GM19468 (cell line): ENCODE data around the gene TTPAL.

Source experiments
- ATAC-seq: cut with Tn5 transposase; IDR thresholded peaks from one replicate; pipeline ENCODE4 v1.9.1; 2021; ENCODE audit warnings: mild to moderate bottlenecking, moderate library complexity, moderate number of reproducible peaks; ENCODE audit not compliant: unreplicated experiment; ENCODE audit errors: extremely low read depth

Gene TTPAL

DNA sequence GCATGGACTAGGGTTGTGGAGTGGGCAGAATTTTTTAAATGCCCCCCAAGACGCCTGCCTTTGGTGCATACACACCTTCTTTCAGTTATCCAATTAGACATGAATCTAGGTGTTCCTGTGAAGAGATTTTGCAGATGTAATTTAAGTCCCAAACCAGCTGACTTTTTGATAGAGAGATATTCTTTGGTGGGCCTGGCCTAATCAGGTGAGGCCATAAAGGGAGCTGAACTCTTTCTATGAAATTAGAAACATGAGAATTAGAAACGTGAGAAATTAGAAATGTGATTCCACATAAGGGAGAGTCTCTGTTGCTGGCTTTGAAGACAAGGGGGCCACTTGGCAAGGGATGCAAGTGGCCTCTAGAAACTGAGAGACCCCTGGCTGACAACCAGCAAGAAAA is 36.4 kb upstream of the TTPAL start:
- no peak for ATAC-seq

DNA sequence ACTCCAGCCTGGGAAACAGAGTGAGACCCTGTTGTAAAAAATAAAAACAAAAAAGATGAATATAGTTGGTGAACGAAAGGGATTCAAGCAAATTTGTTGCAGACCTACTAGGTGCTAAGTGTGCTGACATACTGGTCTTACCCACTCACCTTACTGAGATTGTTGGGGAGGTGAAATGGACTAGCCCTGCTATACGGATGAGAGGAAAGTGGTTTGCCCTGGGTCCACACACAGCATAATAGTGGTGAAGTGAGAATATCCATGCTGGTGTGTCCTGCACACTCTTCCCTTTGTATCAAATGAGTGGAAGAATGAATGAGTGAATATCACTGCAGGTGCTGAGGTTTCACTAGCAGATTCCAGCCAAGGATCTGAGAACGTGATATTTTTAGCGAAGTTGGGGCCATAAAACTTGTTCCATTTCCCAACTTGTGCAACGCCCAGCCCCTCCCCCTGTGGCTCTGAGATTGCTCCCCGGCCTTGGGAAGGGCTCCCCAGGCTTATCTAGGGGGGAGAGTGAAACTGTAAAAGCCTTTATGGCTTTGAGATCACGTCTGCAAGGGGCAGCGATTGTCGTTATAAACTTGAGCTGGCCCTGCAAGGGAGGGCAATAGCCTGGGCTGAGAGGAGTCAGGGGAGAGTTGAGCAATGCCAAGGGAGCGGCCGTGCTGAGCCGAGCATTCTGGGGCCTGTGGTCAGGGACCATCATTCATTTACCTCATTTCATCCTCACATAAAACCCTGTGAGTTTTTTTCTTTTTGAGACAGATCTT is 33.2 kb upstream of the TTPAL start:
- no peak for ATAC-seq

DNA sequence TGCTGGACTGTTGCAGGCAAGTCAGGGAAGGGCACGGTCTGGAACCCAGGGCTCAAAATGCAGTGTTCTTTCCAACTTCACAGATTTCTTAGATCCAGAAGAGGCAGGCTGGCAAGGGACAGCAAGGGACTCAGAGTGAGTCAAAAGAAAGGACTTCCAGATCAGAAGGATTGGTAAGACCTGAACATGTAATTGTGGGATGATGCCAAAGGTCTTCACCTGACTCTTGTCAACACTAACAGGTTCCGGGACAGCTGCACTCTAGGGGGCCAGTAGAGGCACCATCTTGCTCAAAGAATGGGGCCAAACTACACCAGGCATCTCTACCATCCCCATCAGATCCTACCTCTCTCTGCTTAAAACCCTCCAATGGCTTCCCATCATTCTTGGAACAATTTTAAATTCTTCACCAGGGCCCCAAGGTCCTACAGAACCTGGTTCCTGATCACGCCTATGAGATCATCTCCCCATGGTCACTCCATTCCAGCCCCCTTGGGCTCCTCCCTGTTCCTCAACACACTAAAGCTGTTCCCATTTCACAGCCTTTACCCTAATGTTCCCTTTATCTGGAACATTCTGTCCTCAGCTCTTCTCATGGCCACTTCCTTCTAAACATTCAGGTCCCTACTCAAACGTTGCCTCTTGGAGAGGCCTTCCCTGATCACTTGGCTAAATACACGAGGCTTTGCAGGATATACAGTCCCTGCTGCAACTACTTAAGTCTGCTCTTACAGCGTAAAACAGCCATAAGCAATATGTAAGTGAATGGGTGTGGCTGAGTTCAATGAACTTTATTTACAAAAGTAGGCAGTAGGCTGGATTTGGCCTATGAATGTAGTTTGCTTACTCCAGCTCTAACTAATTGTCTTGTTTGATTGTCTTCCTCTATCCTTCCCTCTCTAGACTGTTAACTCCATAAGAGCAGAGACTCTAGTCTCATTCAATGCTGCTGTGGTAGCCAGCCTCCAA is 29.6 kb upstream of the TTPAL start:
- no peak for ATAC-seq

DNA sequence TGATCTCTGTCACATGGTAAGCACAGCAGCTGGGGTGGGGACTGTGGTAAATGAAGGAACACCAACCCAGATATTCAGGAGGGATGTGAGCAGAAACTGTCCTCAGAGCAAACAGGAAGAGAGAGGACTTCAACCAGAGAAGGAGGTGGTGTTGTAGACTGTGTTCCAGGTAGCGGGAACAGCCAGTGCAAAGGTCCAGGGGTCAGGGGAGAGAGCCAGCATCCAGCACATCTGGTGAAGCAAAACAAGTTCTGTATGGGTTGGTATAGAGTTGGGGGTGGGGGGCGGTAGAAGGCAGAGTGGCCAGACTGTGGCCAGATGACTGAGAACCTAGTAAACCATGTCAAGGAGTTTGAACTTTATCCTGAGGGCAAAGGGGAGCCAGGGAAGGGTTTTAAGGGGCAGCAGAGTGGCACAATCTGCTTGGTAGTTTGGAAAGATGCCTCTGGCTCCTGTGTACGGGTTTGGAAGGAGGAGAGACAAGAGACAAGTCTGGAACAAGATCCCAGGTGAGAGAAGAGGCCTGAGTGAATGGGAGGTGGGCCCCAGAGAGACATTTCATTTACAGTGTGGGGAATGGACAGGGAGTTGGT is 27.8 kb upstream of the TTPAL start:
- ATAC-seq: no peak

DNA sequence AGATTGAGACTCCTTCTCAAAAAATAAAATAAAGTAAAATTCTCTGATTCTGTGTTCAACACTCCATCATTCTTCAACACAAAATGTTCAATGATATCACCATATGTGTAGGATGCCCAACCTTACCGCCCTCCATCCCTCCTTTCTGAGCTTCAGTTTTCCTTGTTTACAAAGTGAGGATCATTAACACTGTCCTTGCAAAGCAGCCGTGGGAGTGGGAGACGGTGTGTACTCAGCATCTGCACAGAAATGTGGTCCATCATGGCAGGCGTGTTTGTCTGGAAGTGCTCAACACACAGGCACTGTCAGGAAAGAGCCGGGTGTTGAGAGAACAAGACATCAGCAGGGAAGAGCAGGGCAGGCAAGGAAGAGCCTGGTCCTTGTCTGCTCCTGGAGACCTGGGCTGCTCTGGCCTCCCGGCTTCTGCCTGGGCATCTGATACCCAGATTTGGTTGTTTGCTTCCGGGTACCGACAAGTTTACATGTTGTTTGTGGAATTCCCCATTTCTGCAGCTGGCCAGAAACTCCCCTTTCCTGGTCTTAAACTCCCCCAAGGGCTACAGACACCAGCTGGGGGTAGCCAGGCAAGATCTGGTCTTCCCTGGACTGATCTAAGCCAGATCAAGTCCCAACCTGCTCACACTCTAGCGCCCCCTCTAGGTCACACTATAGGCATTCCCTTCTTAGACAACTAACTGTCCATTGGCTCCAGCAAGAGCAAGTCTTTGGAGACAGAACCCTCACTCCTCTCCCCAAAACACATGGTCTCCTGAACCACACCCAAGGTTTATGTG is 26.7 kb upstream of the TTPAL start:
- no peak for ATAC-seq

DNA sequence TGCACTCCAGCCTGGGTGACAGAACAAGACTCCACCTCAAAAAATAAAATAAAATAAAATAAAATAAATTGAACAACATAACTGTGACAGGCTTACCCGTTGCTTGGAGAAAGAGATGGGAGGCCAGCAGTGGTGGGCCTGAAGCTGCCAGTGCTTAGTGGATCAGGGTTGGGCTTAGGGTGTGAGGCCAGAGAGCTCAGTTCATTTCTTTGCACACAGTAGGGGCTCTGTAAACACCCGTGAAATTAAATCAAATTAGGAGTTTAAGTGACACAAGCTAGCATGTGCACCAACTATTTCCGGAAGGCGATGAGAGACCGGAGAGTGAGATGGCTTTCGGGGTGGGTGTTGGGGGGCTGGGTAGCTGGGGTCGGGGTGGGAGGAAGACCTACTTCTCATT is 25.8 kb upstream of the TTPAL start:
- ATAC-seq: no peak

DNA sequence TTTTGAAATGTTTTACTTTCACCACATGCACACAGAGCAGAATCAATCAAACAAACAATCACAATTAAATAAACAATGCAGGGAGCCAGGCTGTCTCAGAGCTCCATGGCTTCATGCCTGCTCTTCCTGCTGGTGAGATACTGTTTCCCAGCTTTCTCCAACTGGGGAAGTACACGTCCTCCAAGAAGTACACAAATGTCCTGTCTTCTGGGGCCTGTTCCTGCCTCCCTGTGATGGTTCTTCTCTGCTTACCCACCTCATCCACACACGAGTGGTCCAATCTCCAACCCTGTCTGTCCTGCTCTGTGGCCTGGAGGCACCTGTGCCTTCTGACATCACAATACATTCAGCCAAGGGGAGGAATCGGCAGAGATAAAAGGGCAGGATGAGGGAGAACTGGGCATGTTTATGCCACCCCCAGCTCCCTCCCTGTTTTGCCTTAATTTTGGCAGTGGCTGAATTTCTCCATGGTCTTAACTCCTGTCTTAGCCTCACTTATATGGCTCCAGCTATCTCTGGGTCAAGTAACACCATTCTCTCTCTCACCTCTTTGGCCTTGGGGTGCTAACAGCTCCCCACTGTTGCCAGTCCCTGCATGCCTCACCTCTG is 25.3 kb upstream of the TTPAL start:
- no peak for ATAC-seq

DNA sequence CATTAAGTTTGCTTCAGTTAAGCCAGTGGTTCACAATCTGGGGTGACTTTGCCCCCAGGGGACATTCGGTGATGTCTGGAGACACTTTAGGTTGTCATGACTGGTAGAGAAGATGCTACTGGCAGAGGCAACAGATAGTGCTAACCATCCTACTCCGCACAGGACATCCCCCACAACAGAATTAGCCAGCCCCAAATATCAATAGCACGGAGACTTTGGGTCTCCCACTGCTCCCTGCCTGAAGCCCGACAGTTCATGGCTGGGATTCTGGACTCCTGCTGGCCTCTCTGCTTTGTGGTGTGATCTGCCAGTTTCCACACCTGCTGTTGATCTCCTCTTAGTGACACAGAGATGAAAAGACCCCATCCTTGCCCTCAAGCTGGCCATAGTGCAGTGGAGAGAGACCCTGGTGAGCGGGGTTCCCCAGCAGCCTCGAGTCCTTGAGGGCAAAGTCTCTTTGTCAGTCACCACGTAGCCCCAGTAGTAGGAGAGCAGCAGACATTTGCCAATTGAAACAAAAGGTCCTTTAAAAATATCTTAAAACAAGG is 24.7 kb upstream of the TTPAL start:
- ATAC-seq: no peak

DNA sequence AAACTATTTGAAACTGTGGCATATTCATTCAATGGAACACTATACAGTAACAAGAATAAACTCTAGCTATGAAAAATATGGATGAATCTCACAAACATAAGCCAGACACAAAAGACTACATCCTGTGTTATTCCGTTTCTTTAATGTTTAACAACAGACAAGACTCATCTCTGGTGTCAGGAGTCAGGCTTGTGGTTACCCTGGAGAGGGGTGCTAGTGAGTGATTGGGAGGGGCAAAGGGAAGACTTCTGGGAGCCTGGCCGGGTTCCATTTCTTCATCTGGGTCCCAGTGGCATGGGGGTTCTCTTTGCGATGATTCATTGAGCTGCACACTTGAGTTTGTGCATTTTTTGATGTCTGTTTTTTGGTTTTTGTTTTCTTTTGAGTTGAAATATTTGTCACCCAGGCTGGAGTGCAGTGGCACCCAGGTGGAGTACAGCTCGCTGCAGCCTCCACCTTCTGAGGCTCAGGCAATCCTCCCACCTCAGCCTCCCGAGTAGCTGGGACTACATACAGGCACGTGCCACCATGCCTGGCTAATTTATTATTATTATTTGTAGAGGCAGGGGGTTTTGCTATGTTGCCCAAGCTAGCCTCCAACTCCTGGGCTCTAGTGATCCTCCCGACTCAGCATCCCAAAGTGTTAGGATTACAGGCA is 21.2 kb upstream of the TTPAL start:
- no peak for ATAC-seq

DNA sequence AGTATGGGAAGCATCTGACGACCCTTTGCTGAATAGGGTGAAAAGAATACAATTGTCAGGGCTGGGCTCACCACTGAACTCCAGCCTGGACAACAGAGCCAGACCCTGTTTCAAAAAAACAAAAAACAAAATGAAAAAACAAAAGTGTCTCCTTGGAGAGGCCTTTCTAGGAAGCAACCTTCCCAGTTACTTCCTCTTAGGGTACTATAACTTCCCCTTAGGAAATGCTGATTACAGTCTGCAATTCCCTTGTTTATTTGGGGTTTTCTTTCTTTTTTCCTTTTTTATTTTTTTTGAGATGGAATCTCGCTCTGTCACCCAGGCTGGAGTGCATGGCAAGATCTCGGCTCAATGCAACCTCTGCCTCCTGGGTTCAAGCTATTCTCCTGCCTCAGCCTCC is 20.5 kb upstream of the TTPAL start:
- no peak for ATAC-seq

DNA sequence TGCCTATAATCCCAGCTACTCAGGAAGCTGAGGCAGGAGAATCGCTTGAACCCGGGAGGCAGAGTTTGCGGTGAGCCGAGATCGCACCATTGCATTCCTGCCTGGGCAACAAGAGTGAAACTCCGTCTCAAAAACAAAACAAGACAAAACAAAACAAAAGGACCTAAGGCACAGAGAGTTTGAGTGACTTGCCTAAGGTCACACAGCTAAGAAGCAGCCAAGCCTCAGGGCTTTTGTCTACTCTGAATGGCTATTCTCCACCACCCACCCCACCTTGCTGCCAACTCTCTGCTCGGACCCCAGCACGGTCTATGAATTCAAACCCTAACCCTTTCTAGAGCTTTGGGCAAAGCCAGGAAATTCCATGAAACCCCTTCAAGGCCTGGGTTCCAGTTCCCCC is 19.1 kb upstream of the TTPAL start:
- ATAC-seq: no peak

DNA sequence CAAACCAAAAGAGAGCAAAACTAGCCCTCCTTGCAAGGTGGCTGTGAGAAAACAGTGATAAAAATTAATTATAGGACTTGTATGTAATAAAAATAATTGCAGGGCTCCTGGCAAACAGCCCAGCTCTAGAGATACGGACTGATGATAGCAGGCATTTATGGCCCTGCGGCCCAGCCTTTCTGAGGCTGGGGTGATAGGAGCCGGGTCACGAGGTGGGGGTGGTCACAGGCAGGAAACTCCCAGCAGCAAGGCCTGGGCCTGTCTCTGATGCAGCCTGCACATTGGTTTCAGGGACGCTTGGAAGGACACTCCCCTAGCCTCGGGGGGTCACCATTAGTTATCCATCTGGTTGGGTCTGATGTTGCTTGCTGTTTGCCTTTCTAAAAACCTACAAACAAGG is 18.7 kb upstream of the TTPAL start:
- ATAC-seq: no peak

DNA sequence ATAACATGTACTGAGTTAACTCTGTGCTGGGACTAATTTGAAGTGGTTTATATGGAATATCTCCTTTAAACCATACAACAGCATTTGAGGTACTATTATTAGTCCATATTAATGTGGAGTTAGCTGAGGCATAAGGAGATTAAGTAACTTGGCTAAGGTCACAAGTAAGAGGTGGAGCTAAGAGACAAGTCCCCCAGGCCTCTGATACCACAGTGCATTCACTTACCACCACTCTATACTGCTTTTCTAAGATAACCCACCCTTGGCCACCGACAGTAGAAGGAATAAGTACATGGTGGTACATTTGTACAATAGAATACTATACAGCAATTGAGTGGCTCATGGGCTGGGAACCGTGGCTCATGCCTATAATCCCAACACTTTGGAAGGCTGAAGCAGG is 16.4 kb upstream of the TTPAL start:
- ATAC-seq: no peak

DNA sequence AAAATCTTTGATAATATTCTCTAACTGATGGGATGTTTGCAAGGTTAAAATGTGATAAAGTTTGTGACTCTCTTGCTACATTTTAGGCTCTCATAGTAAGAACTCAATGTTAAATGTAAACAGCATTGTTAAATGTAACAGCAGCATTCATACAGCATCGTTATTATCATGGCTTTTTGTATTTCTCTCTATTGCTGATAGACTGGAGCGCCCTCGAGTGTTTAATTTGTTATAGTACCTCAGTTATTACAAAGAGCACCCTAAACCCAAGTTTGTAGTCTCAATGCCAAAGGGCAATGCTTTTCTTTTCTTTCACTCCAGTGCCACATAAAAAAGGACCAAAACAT is 14.9 kb upstream of the TTPAL start:
- no peak for ATAC-seq

DNA sequence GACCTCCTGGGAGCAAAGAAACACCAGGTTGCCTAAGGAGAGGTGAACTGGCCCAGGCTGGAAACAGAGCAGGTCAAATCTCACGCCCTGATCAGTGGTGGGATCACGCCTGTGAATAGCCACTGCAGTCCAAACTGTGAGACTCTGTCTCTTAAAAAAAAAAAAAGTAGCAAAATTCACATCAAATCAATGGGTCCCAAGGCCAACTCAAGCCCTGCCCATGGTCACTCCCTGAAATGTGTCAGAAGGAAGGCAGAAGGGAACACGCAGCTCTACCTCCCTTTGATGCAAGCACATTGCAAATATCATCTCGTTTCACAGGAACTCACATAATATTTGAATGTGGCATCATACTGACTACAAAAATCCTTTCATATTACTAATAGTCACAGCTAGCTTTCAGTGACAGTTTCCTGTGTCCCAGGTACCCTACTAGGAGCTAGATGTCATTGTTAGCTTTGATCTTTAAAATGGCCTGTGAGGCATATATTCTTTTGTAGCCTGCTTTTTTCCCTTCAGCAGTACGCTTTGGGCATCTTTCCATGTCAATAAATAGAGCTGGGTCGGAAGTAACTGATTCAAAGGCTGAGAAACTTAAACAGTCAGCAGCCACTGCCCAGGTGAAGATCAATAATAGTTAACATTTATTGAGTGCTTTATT is 14.4 kb upstream of the TTPAL start:
- ATAC-seq: no peak

DNA sequence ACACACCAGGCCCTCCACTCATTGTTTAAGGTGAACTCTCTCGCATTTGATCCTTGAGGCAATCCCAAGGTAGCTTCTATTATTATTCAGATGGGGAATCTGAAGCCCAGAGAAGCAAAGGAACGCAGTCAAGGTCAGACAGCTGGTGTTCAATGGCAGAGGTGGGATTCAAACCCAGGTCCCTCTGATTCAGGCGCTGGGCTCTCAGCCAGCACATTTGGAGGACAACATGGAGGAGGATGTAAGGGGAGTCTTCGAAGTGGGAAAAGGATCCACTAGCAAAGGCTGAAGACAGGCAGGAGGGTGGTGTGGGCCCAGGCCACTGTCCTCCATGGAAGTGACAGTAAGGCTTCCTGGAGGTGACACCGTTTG is 13.9 kb upstream of the TTPAL start:
- no peak for ATAC-seq

DNA sequence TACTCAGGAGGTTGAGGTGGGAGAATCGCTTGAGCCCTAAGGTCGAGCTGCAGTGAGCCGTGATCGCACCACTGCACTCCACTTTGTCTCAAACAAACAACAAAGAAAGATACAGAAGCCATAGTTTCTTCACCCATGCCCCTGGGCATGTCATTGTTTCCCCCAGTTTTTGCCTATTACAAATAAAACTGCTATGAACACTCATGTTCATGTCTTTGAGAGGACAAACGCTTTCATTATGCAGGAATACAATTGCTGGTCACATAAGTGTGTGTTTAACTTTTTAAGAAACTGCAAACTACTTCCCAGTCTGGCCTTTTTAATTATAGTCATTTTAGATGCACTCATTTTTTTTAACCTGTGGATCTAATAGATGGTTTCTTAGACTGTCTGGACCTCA is 12.2 kb upstream of the TTPAL start:
- ATAC-seq: no peak

DNA sequence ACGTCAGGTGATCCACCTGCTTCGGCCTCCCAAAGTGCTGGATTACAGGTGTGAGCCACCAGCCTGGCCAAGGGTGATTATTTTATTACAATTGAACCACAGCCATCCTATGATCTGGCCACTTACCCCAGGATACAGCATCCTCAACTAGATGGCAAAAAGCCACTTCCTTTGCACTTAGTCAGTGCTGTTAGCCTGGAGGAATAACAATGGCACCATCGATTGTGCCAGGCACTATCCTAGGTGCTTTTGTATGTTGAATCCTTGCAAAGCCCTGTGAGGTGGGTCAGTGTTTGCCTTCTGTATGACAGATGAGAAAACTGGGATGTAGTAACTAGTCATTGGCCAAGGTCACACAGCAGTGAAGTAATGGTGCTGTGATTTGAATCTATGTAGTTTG is 11.2 kb upstream of the TTPAL start:
- no peak for ATAC-seq
